ENCODE measurements around the gene CEP170B. TPM values are rescaled to one million over a fixed set of nuclear protein-coding genes. Genes with fewer than 3 reads are reported as not detected.

Gene CEP170B
- total and polyA plus RNA-seq, 9 of the 15 experiments (the other 6 are each of a cell fraction or from before 2014, with no cell fraction given) = 0.01 to 10.2 (median 2.2) TPM

DNA sequence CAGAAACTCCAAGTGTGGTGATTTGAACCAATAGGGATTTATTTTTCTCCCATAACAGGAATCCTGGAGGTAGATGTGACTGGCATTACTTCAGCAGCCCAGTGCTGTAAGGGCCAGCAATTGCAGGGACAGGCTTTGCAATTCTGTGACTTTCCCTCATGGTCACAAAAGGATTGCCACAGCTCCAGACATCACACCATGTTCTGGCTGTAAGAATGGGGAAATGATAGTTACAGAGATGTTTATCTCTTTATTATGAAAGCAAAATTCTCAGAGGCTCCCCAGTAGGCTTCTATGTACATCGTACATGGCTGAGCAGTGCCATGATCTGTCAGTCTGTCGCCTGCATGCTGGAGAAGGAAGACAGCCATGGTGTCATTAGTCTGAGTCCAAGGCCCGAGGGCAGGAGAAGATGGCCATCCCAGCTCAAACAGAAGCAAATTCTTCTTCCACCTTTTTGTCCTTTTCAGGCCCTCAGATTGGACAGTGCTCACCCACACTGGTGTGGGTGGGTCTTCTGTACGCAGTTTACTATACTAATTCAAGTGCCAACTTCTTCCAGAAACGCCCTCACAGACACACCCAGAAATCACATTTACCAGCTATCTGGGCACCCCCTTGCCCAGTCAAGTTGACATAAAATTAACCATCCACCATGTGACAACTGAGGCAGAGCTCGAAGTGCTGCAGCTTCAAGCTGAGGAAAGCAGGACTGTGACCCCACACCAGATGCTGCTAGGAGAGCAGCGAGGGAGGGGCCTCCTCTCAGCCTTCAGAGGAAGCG lies 46.9 kb upstream of the CEP170B start:
- TF ChIP-seq RCOR1 (IDR thresholded peaks at IDR 0.05; ENCODE audit: borderline replicate concordance in 1 of 2, low read depth in 2 of 2, low read length in 2 of 2) (peak in 1 of 2 experiments; percentile 15; a peak in 1 of 4 replicates), MYBL2 (IDR thresholded peaks at IDR 0.05; ENCODE audit: low read depth) (no peak), MYBL2 (CRISPR knock-in tag; IDR thresholded peaks at IDR 0.05; ENCODE audit: borderline replicate concordance) (no peak), ADNP (tag; IDR thresholded peaks at IDR 0.05) (peak; percentile 71), BCOR (IDR thresholded peaks at IDR 0.05) (peak; percentile 65; the same call in 1 of the 2 replicates), RBM25 (IDR thresholded peaks at IDR 0.05; ENCODE audit: low read depth, low read length, severe bottlenecking) (peak; percentile 97), CBX3 (IDR thresholded peaks at IDR 0.05; ENCODE audit: borderline replicate concordance in 1 of 2, low read length in 2 of 2) (peak in 1 of 2 experiments; percentile 41; a peak in 1 of 3 replicates), JUN (IDR thresholded peaks at IDR 0.05; ENCODE audit: borderline replicate concordance, low read depth, low read length) (no peak), JUN (CRISPR knock-in tag; IDR thresholded peaks at IDR 0.05; ENCODE audit: borderline replicate concordance) (no peak), SMARCA5 (IDR thresholded peaks at IDR 0.05) (peak; percentile 70; the same call in 1 of the 2 replicates), PTBP1 (IDR thresholded peaks at IDR 0.05; ENCODE audit: low read depth, low read length) (0 out of 2 replicates have a peak, but pooled peaks have one; percentile 61), HLTF (IDR thresholded peaks at IDR 0.05) (peak; percentile 61; the same call in 1 of the 2 replicates), ZNF551 (CRISPR knock-in tag; IDR thresholded peaks at IDR 0.05) (no peak)
- TF ChIP-seq, protein P1, sequence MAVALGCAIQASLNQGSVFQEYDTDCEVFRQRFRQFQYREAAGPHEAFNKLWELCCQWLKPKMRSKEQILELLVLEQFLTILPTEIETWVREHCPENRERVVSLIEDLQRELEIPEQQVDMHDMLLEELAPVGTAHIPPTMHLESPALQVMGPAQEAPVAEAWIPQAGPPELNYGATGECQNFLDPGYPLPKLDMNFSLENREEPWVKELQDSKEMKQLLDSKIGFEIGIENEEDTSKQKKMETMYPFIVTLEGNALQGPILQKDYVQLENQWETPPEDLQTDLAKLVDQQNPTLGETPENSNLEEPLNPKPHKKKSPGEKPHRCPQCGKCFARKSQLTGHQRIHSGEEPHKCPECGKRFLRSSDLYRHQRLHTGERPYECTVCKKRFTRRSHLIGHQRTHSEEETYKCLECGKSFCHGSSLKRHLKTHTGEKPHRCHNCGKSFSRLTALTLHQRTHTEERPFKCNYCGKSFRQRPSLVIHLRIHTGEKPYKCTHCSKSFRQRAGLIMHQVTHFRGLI (CRISPR knock-in tag; IDR thresholded peaks at IDR 0.05) = no peak
- TF ChIP-seq, protein P2, sequence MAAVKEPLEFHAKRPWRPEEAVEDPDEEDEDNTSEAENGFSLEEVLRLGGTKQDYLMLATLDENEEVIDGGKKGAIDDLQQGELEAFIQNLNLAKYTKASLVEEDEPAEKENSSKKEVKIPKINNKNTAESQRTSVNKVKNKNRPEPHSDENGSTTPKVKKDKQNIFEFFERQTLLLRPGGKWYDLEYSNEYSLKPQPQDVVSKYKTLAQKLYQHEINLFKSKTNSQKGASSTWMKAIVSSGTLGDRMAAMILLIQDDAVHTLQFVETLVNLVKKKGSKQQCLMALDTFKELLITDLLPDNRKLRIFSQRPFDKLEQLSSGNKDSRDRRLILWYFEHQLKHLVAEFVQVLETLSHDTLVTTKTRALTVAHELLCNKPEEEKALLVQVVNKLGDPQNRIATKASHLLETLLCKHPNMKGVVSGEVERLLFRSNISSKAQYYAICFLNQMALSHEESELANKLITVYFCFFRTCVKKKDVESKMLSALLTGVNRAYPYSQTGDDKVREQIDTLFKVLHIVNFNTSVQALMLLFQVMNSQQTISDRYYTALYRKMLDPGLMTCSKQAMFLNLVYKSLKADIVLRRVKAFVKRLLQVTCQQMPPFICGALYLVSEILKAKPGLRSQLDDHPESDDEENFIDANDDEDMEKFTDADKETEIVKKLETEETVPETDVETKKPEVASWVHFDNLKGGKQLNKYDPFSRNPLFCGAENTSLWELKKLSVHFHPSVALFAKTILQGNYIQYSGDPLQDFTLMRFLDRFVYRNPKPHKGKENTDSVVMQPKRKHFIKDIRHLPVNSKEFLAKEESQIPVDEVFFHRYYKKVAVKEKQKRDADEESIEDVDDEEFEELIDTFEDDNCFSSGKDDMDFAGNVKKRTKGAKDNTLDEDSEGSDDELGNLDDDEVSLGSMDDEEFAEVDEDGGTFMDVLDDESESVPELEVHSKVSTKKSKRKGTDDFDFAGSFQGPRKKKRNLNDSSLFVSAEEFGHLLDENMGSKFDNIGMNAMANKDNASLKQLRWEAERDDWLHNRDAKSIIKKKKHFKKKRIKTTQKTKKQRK (IDR thresholded peaks at IDR 0.05; ENCODE audit: borderline replicate concordance, low read depth, low read length) = no peak
- peaks cover 14% of the 10 kb centered on the region; the same call in 2 of the 3 replicates for H3K36me3 ChIP-seq (ENCODE audit: control insufficient read depth, insufficient read depth, low read length)
- no peak overlapping the region for H3K27ac ChIP-seq (ENCODE audit: extremely low read depth, low read depth, low read length)
- H2AFZ ChIP-seq (ENCODE audit: low read depth, low read length) = no peak overlapping the region
- ATAC-seq = no peak
- no peak overlapping the region for H3K4me2 ChIP-seq (ENCODE audit: insufficient read depth, low read length)
- DNase-seq (ENCODE audit: extremely low read depth in 1 of 4, low spot score in 3 of 4) = no peak
- ChIA-PET POLR2A (interaction anchor here (1.0 kb wide), 1 partner anchor 14 kb away, joined by 3 read pairs; no protein-coding TSS in a partner anchor), CTCF (ENCODE audit: low intra/inter-chr PET ratio) (no interaction called here)
- FAIRE-seq = no peak
- no peaks in the 10 kb centered on the region for H3K9me1 ChIP-seq (ENCODE audit: control insufficient read depth, insufficient read depth, low read length)
- H3K9ac ChIP-seq (ENCODE audit: insufficient read depth in 1 of 2, low read depth in 2 of 2, low read length in 2 of 2) = no peak overlapping the region; a peak in 1 of 4 replicates
- peaks cover 43% of the 10 kb centered on the region for H3K79me2 ChIP-seq (ENCODE audit: control insufficient read depth, insufficient read depth, low read length)
- in situ Hi-C loops (cut with MboI) (no loop called here), intact Hi-C loops (cut with micrococcal nuclease) (no loop called here)
- H3K9me3 ChIP-seq (replicated peaks; ENCODE audit: control insufficient read depth, insufficient read depth, low read depth, low read length) = no peaks in the 10 kb centered on the region
- H3K4me1 ChIP-seq (replicated peaks in 1 of 2; ENCODE audit: control insufficient read depth in 2 of 2, insufficient read depth in 2 of 2, low read length in 2 of 2) = peaks cover 7 to 38% of the 10 kb centered on the region in 2 experiments; a peak in 3 of 5 replicates
- H4K20me1 ChIP-seq (replicated peaks; ENCODE audit: control insufficient read depth, insufficient read depth, low read length) = no peaks in the 10 kb centered on the region
- H3K27me3 ChIP-seq (ENCODE audit: control insufficient read depth in 2 of 2, insufficient read depth in 2 of 2, low read length in 2 of 2) = no peaks in the 10 kb centered on the region
- no peak overlapping the region for H3K4me3 ChIP-seq
- BruUV-seq (replicated peaks) = no TSS peak
- 100% methylated on average over 4 of the region's 8 CpGs for WGBS (ENCODE audit: insufficient coverage, low coverage, missing lambda C conversion rate)

All from K562 (cell line).